ENCODE data around the gene CPNE1.

GRCh38 chr20:35660122-35660937, 4.4 kb downstream of the CPNE1 start:
- TF ChIP-seq GATA2 (IDR thresholded peaks at IDR 0.05; ENCODE audit: low read depth, low read length) (no peak), GATA3 (IDR thresholded peaks at IDR 0.05; ENCODE audit: low read depth, low read length) (no peak)

All from SH-SY5Y (cell line).